Duodenal mucosa (tissue), 2 donors: Measurements from ENCODE around the gene EXD3.
A peak's percentile ranks its signal among the peaks of the same experiment; 100 is the strongest.

Experiments
- H3K27ac ChIP-seq: one replicate; pipeline ENCODE4 v1.7.0; 2013; ENCODE audit warnings: low read depth, low read length
- H3K27me3 ChIP-seq, 2 donors: one replicate each; pipeline ENCODE4 v1.7.0; 2013; ENCODE audit warnings: low read length in 2 of 2, control low read depth in 1 of 2; ENCODE audit not compliant: insufficient read depth in 2 of 2, control insufficient read depth in 1 of 2
- H3K36me3 ChIP-seq, 2 donors: one replicate each; pipeline ENCODE4 v1.7.0; 2013; ENCODE audit warnings: low read length in 2 of 2, control low read depth in 1 of 2; ENCODE audit not compliant: insufficient read depth in 2 of 2, control insufficient read depth in 1 of 2
- H3K4me1 ChIP-seq, 2 donors: one replicate each; pipeline ENCODE4 v1.7.0; 2013; ENCODE audit warnings: low read length in 2 of 2, control low read depth in 1 of 2; ENCODE audit not compliant: insufficient read depth in 2 of 2, control insufficient read depth in 1 of 2
- H3K4me3 ChIP-seq, 2 donors: one replicate each; pipeline ENCODE4 v1.7.0; 2013; ENCODE audit warnings: low read length in 2 of 2, low read depth in 1 of 2
- H3K9ac ChIP-seq, 2 donors: one replicate each; pipeline ENCODE4 v1.7.0; 2013; ENCODE audit warnings: low read length in 2 of 2, low read depth in 1 of 2
- H3K9me3 ChIP-seq, 2 donors: one replicate each; pipeline ENCODE4 v1.7.0; 2013; ENCODE audit warnings: low read length in 2 of 2, control low read depth in 1 of 2; ENCODE audit not compliant: control insufficient read depth in 1 of 2

The EXD3 gene

GRCh38 chr9:137409515-137409914 is 13.4 kb downstream of the EXD3 start:
- Histone ChIP-seq H3K36me3 (no peaks in the 10 kb centered on the region), H3K27ac (no peak overlapping the region), H3K27me3 (no peaks in the 10 kb centered on the region), H3K9me3 (no peaks in the 10 kb centered on the region), H3K4me1 (peaks cover 6 to 15% of the 10 kb centered on the region in 2 donors), H3K4me3 (no peak overlapping the region), H3K9ac (no peak overlapping the region)

- no peak overlapping the region for H3K27ac ChIP-seq
- no peaks in the 10 kb centered on the region for H3K36me3 ChIP-seq
- H3K27me3 ChIP-seq: no peaks in the 10 kb centered on the region
- H3K9ac ChIP-seq: no peak overlapping the region
- no peak overlapping the region for H3K4me3 ChIP-seq
- H3K9me3 ChIP-seq: no peaks in the 10 kb centered on the region
- H3K4me1 ChIP-seq: peaks cover 0 to 10% of the 10 kb centered on the region in 2 donors
Measured at GRCh38 chr9:137408651-137409405, 14.1 kb downstream of the EXD3 start.

GRCh38 chr9:137407590-137408300 is 15.2 kb downstream of the EXD3 start:
- no peak overlapping the region for H3K4me3 ChIP-seq

GRCh38 chr9:137406876-137407589 is 15.9 kb downstream of the EXD3 start:
- Histone ChIP-seq H3K4me1 (peaks cover 0 to 10% of the 10 kb centered on the region in 2 donors), H3K9ac (peak overlapping the region; percentile 51 to 60), H3K9me3 (no peaks in the 10 kb centered on the region), H3K36me3 (no peaks in the 10 kb centered on the region), H3K27ac (peak overlapping the region; percentile 3), H3K27me3 (no peaks in the 10 kb centered on the region), H3K4me3 (peak overlapping the region in 1 of 2 donors; percentile 15)

More at GRCh38 chr9:137407590-137408300, 15.2 kb downstream of the EXD3 start:
- no peaks in the 10 kb centered on the region for H3K27me3 ChIP-seq
- no peak overlapping the region for H3K27ac ChIP-seq
- H3K4me1 ChIP-seq: peaks cover 0 to 10% of the 10 kb centered on the region in 2 donors
- H3K9me3 ChIP-seq: no peaks in the 10 kb centered on the region
- no peaks in the 10 kb centered on the region for H3K36me3 ChIP-seq
- peak overlapping the region; percentile 51 to 60 for H3K9ac ChIP-seq

GRCh38 chr9:137406085-137406760 is 16.7 kb downstream of the EXD3 start:
- Histone ChIP-seq H3K36me3 (no peaks in the 10 kb centered on the region), H3K27ac (no peak overlapping the region), H3K9ac (no peak overlapping the region), H3K4me3 (no peak overlapping the region), H3K9me3 (no peaks in the 10 kb centered on the region), H3K4me1 (peaks cover 0 to 10% of the 10 kb centered on the region in 2 donors), H3K27me3 (no peaks in the 10 kb centered on the region)

- H3K4me3 ChIP-seq: no peak overlapping the region
- no peak overlapping the region for H3K27ac ChIP-seq
- H3K36me3 ChIP-seq: no peaks in the 10 kb centered on the region
- H3K4me1 ChIP-seq: peaks cover 0 to 7% of the 10 kb centered on the region in 2 donors
- no peaks in the 10 kb centered on the region for H3K27me3 ChIP-seq
- H3K9me3 ChIP-seq: no peaks in the 10 kb centered on the region
- H3K9ac ChIP-seq: no peak overlapping the region
Measured at GRCh38 chr9:137405677-137406081, 17.3 kb downstream of the EXD3 start.

GRCh38 chr9:137404961-137405567 is 17.9 kb downstream of the EXD3 start:
- H3K27ac ChIP-seq: no peak overlapping the region
- no peak overlapping the region for H3K4me3 ChIP-seq
- H3K9ac ChIP-seq: no peak overlapping the region
- no peaks in the 10 kb centered on the region for H3K9me3 ChIP-seq
- H3K27me3 ChIP-seq: no peaks in the 10 kb centered on the region
- H3K36me3 ChIP-seq: no peaks in the 10 kb centered on the region
- H3K4me1 ChIP-seq: peaks cover 0 to 4% of the 10 kb centered on the region in 2 donors

GRCh38 chr9:137403269-137403668 is 19.7 kb downstream of the EXD3 start:
- Histone ChIP-seq H3K36me3 (no peaks in the 10 kb centered on the region), H3K27ac (no peak overlapping the region), H3K27me3 (no peaks in the 10 kb centered on the region), H3K9ac (no peak overlapping the region), H3K4me3 (no peak overlapping the region), H3K9me3 (no peaks in the 10 kb centered on the region), H3K4me1 (peaks cover 6 to 11% of the 10 kb centered on the region in 2 donors)

GRCh38 chr9:137402746-137403145 is 20.2 kb downstream of the EXD3 start:
- no peak overlapping the region for H3K9ac ChIP-seq
- no peak overlapping the region for H3K27ac ChIP-seq
- H3K9me3 ChIP-seq: no peaks in the 10 kb centered on the region
- no peak overlapping the region for H3K4me3 ChIP-seq
- H3K36me3 ChIP-seq: no peaks in the 10 kb centered on the region
- H3K27me3 ChIP-seq: no peaks in the 10 kb centered on the region
- peaks cover 6 to 11% of the 10 kb centered on the region in 2 donors for H3K4me1 ChIP-seq
